BJ (cell line): ENCODE measurements around the gene PNLIP. TPM values are rescaled to one million over a fixed set of nuclear protein-coding genes. Genes with fewer than 3 reads are reported as not detected.

ENCODE experiments used
- CTCF ChIA-PET: fragments of 350-600 bp; formaldehyde crosslinking; extraction: SDS; loops from one replicate; lab custom pipeline; 2021; ENCODE audit warnings: antibody characterized with exemption, inconsistent platforms; lab: Yijun Ruan, JAX
- POLR2A ChIA-PET: fragments of 300-600 bp; sonication (Branson Sonifier 250); formaldehyde crosslinking; extraction: SDS; loops from one replicate; lab custom pipeline; 2021; ENCODE audit warnings: antibody characterized with exemption; lab: Charles Lee
- DNase-seq: peaks from one replicate; pipeline ENCODE4 v3.0.0-alpha.2; 2011; ENCODE audit warnings: low read depth
- H3K27me3 ChIP-seq: 2 replicates; pipeline ENCODE4 v1.6.0; 2011; ENCODE audit warnings: low read length; ENCODE audit not compliant: control insufficient read depth, insufficient read depth
- H3K36me3 ChIP-seq: 2 replicates; pipeline ENCODE4 v1.5.1; 2011; ENCODE audit warnings: low read length; ENCODE audit not compliant: control insufficient read depth, insufficient read depth
- H3K4me3 ChIP-seq: 2 replicates; pipeline ENCODE4 v1.5.1; 2011; ENCODE audit warnings: low read depth, mild to moderate bottlenecking, control low read depth, low read length
- CTCF ChIP-seq: IDR thresholded peaks from 2 replicates; pipeline ENCODE4 v1.5.1; 2011; ENCODE audit warnings: low read depth, mild to moderate bottlenecking, control low read depth, inconsistent platforms, low read length, moderate library complexity; ENCODE audit not compliant: insufficient read depth
- polyA plus RNA-seq: library from polyadenylated mRNA; depleted of rRNA; stranded (reverse); fragments of >200 nt; gene quantifications from 2 replicates; pipeline ENCODE4 v1.2.3, GENCODE V29; 2011

PNLIP gene
- polyA plus RNA-seq, 1 experiment = not detected

- H3K27me3 ChIP-seq = no peaks in the 10 kb centered on the region
- H3K4me3 ChIP-seq = no peak overlapping the region
- no peak for DNase-seq
- POLR2A ChIA-PET = no interaction called here
- no peak for TF ChIP-seq CTCF
- H3K36me3 ChIP-seq = no peaks in the 10 kb centered on the region
- CTCF ChIA-PET = interaction anchor here (0.6 kb wide), 1 partner anchor 67 kb away, joined by 3 read pairs; no protein-coding TSS in a partner anchor
Observed at GRCh38 chr10:116607336-116607735, 61.6 kb downstream of the PNLIP start.

- no peak for DNase-seq
- no peak overlapping the region for H3K4me3 ChIP-seq
- no peaks in the 10 kb centered on the region for H3K27me3 ChIP-seq
- no peak for TF ChIP-seq CTCF
- H3K36me3 ChIP-seq = no peaks in the 10 kb centered on the region
- CTCF ChIA-PET = no interaction called here
- POLR2A ChIA-PET = no interaction called here
Observed at GRCh38 chr10:116608686-116609594, 63.2 kb downstream of the PNLIP start.

GRCh38 chr10:116610443-116611152, 64.9 kb downstream of the PNLIP start:
- Histone ChIP-seq H3K27me3 (no peaks in the 10 kb centered on the region), H3K36me3 (no peaks in the 10 kb centered on the region), H3K4me3 (no peak overlapping the region)
- no peak for TF ChIP-seq CTCF
- CTCF ChIA-PET = no interaction called here
- POLR2A ChIA-PET = no interaction called here
- no peak for DNase-seq

- ChIA-PET CTCF (no interaction called here), POLR2A (no interaction called here)
- Histone ChIP-seq H3K27me3 (no peaks in the 10 kb centered on the region), H3K4me3 (no peak overlapping the region), H3K36me3 (no peaks in the 10 kb centered on the region)
- no peak for DNase-seq
- TF ChIP-seq CTCF = no peak
Observed at GRCh38 chr10:116611153-116611545, 65.4 kb downstream of the PNLIP start.

- no peaks in the 10 kb centered on the region for H3K36me3 ChIP-seq
- CTCF ChIA-PET = no interaction called here
- TF ChIP-seq CTCF = no peak
- no peaks in the 10 kb centered on the region for H3K27me3 ChIP-seq
- POLR2A ChIA-PET = no interaction called here
- H3K4me3 ChIP-seq = no peak overlapping the region
- no peak for DNase-seq
Observed at GRCh38 chr10:116612107-116612769, 66.5 kb downstream of the PNLIP start.
